Subcutaneous adipose tissue (tissue), 4 donors: ENCODE measurements around the gene BACH2. TPM values are rescaled to one million over a fixed set of nuclear protein-coding genes. Genes with fewer than 3 reads are reported as not detected.

ENCODE experiments used
- CTCF ChIP-seq: fragments of 450-650 bp; IDR thresholded peaks from one replicate; pipeline ENCODE4 v1.5.1; 2016; ENCODE audit warnings: low read depth, mild to moderate bottlenecking, control low read depth, antibody characterized with exemption, moderate library complexity
- total RNA-seq, 4 donors: library from RNA; depleted of rRNA; stranded (reverse); fragments of >200 nt; gene quantifications; one replicate each; pipeline ENCODE4 v1.1.0, GENCODE V29; 2016

BACH2 gene
- total RNA-seq, 4 donors from 2014 or later = 1.7 to 15.4 (median 3.9) TPM

- TF ChIP-seq CTCF = no peak
These were observed 356.2 kb downstream of the BACH2 start for GRCh38 chr6:89940225-89941027.

- TF ChIP-seq CTCF = no peak
These were observed 357.5 kb downstream of the BACH2 start for GRCh38 chr6:89939144-89939543.

GRCh38 chr6:89938014-89938413, 358.6 kb downstream of the BACH2 start:
- TF ChIP-seq CTCF = no peak

- TF ChIP-seq CTCF = no peak
These were observed 360.5 kb downstream of the BACH2 start for GRCh38 chr6:89936177-89936576.

GRCh38 chr6:89934685-89935366, 361.8 kb downstream of the BACH2 start:
- no peak for TF ChIP-seq CTCF

- no peak for TF ChIP-seq CTCF
These were observed 364.3 kb downstream of the BACH2 start for GRCh38 chr6:89932245-89932802.

GRCh38 chr6:89930789-89931188, 365.9 kb downstream of the BACH2 start:
- TF ChIP-seq CTCF = no peak
